HepG2 (cell line): ENCODE results near the gene GRIA2. TPM values are rescaled to one million over a fixed set of nuclear protein-coding genes. Genes with fewer than 3 reads are reported as not detected.

Experiments used
- ADNP ChIP-seq: sonication (generic); formaldehyde crosslinking; IDR thresholded peaks from 2 replicates; pipeline ENCODE4 v1.4.0; 2020; ENCODE audit warnings: missing genetic modification reagents
- CREB1 ChIP-seq, 2 experiments: fragments of 450-650 bp in 1 of 2; IDR thresholded peaks; 2 replicates each; pipeline ENCODE4 v1.6.1; 2016 to 2017; ENCODE audit warnings: control low read depth in 1 of 2, mild to moderate bottlenecking in 1 of 2, missing compliant biosample characterization in 1 of 2, missing genetic modification characterization in 1 of 2
- ESRRA ChIP-seq: sonication (generic); formaldehyde crosslinking; IDR thresholded peaks from 2 replicates; pipeline ENCODE4 v1.5.1; 2020; ENCODE audit warnings: mild to moderate bottlenecking, low read depth, missing genetic modification reagents
- FIP1L1 ChIP-seq: fragments of 200-400 bp; formaldehyde crosslinking; IDR thresholded peaks from 2 replicates; pipeline ENCODE4 v1.6.1; 2018; ENCODE audit warnings: low read depth, mild to moderate bottlenecking, low read length, moderate library complexity, borderline replicate concordance; ENCODE audit not compliant: insufficient read depth
- GATA4 ChIP-seq: sonication (generic); IDR thresholded peaks from 2 replicates; pipeline ENCODE4 v1.6.1; 2016; ENCODE audit warnings: antibody characterized with exemption, low read depth, borderline replicate concordance
- HMG20A ChIP-seq: IDR thresholded peaks from 2 replicates; pipeline ENCODE4 v1.6.1; 2016; ENCODE audit warnings: borderline replicate concordance
- HOXA7 ChIP-seq: sonication (generic); formaldehyde crosslinking; IDR thresholded peaks from 2 replicates; pipeline ENCODE4 v1.8.1; 2022; ENCODE audit warnings: mild to moderate bottlenecking, missing genetic modification reagents, moderate library complexity
- HOXA9 ChIP-seq: sonication (generic); formaldehyde crosslinking; IDR thresholded peaks from 2 replicates; pipeline ENCODE4 v1.8.1; 2022; ENCODE audit warnings: missing genetic modification reagents, mild to moderate bottlenecking, moderate library complexity, borderline replicate concordance
- NAIF1 ChIP-seq: sonication (generic); formaldehyde crosslinking; IDR thresholded peaks from 2 replicates; pipeline ENCODE4 v1.5.0; 2020; ENCODE audit warnings: mild to moderate bottlenecking, missing genetic modification reagents, borderline replicate concordance
- NRL ChIP-seq: sonication (generic); formaldehyde crosslinking; IDR thresholded peaks from 2 replicates; pipeline ENCODE4 v1.5.0; 2020; ENCODE audit warnings: missing genetic modification reagents, mild to moderate bottlenecking, moderate library complexity, borderline replicate concordance
- ONECUT2 ChIP-seq: sonication (generic); formaldehyde crosslinking; IDR thresholded peaks from 2 replicates; pipeline ENCODE4 v1.4.0; 2020; ENCODE audit warnings: missing genetic modification reagents
- PAF1 ChIP-seq: IDR thresholded peaks from 2 replicates; pipeline ENCODE4 v1.6.1; 2016; ENCODE audit warnings: missing genetic modification reagents, missing compliant biosample characterization
- RBFOX2 ChIP-seq: fragments of 200-400 bp; formaldehyde crosslinking; IDR thresholded peaks from 2 replicates; pipeline ENCODE4 v1.6.1; 2017; ENCODE audit warnings: low read depth, mild to moderate bottlenecking, low read length
- SMARCC2 ChIP-seq: fragments of 450-650 bp; IDR thresholded peaks from 2 replicates; pipeline ENCODE4 v1.6.1; 2017; ENCODE audit warnings: antibody characterized with exemption, mild to moderate bottlenecking
- SP5 ChIP-seq: IDR thresholded peaks from 2 replicates; pipeline ENCODE4 v1.6.1; 2016; ENCODE audit warnings: low read depth, borderline replicate concordance
- YEATS2 ChIP-seq: sonication (generic); formaldehyde crosslinking; IDR thresholded peaks from 2 replicates; pipeline ENCODE4 v1.4.0; 2020; ENCODE audit warnings: missing genetic modification reagents, borderline replicate concordance
- ZBTB20 ChIP-seq: sonication (generic); formaldehyde crosslinking; IDR thresholded peaks from 2 replicates; pipeline ENCODE4 v1.8.1; 2023; ENCODE audit warnings: missing genetic modification reagents, low read depth, mild to moderate bottlenecking, borderline replicate concordance
- ZFX ChIP-seq: sonication (generic); formaldehyde crosslinking; IDR thresholded peaks from 2 replicates; pipeline ENCODE4 v1.4.0; 2020; ENCODE audit warnings: mild to moderate bottlenecking, low read depth, missing genetic modification reagents, moderate library complexity
- ZNF124 ChIP-seq: sonication (generic); formaldehyde crosslinking; IDR thresholded peaks from 2 replicates; pipeline ENCODE4 v1.4.0; 2020; ENCODE audit warnings: missing genetic modification reagents
- ZNF256 ChIP-seq: sonication (generic); formaldehyde crosslinking; conservative IDR thresholded peaks from 2 replicates; pipeline ENCODE4 v1.4.0; 2020; ENCODE audit warnings: missing genetic modification reagents
- ZNF335 ChIP-seq: sonication (generic); formaldehyde crosslinking; IDR thresholded peaks from 2 replicates; pipeline ENCODE4 v1.4.0; 2020; ENCODE audit warnings: missing genetic modification reagents
- ZNF619 ChIP-seq: sonication (generic); formaldehyde crosslinking; IDR thresholded peaks from 2 replicates; pipeline ENCODE4 v1.4.0; 2020; ENCODE audit warnings: mild to moderate bottlenecking, missing genetic modification reagents
- ZNF749 ChIP-seq: sonication (generic); formaldehyde crosslinking; IDR thresholded peaks from 2 replicates; pipeline ENCODE4 v1.8.0; 2022; ENCODE audit warnings: mild to moderate bottlenecking, missing genetic modification reagents, moderate library complexity, borderline replicate concordance
- ZNF878 ChIP-seq: sonication (generic); formaldehyde crosslinking; IDR thresholded peaks from 2 replicates; pipeline ENCODE4 v1.8.1; 2023; ENCODE audit warnings: mild to moderate bottlenecking, missing genetic modification reagents, moderate library complexity
- ZNF879 ChIP-seq: sonication (generic); formaldehyde crosslinking; IDR thresholded peaks from 2 replicates; pipeline ENCODE4 v1.8.1; 2023; ENCODE audit warnings: missing genetic modification reagents
- polyA plus RNA-seq, 8 experiments: library from polyadenylated mRNA; depleted of rRNA in 3 of 8; stranded (reverse) in 7 of 8; unstranded in 1 of 8; fragments of >200 nt; fragmentation: Illumina TruSeq in 4 of 8; extraction: Trizol in 4 of 8; gene quantifications; 2 replicates each; pipeline versions ENCODE4 v1.2.1 to v1.2.3, GENCODE V29; 2011 to 2016; ENCODE audit warnings: low read depth in 4 of 8, missing spikeins in 1 of 8, mixed read lengths in 1 of 8; ENCODE audit not compliant: insufficient read depth in 1 of 8
- total RNA-seq, 5 experiments: library from RNA; depleted of rRNA; stranded (reverse); fragments of >200 nt; fragmentation: Illumina TruSeq; extraction: Trizol; gene quantifications; 2 replicates each; pipeline ENCODE4 v1.2.3, GENCODE V29; 2016; ENCODE audit warnings: low read depth in 1 of 5
- TF ChIP-seq, protein P1 (sequence below): sonication (generic); formaldehyde crosslinking; IDR thresholded peaks from 2 replicates; pipeline ENCODE4 v1.4.0; 2020; ENCODE audit warnings: missing genetic modification reagents
- TF ChIP-seq, protein P2 (sequence below): sonication (generic); formaldehyde crosslinking; IDR thresholded peaks from 2 replicates; pipeline ENCODE4 v1.5.0; 2020; ENCODE audit warnings: mild to moderate bottlenecking, missing genetic modification reagents

The GRIA2 gene
- total and polyA plus RNA-seq, 2 of the 13 experiments (the other 11 are each of a cell fraction or from before 2014, with no cell fraction given), result not detected

DNA sequence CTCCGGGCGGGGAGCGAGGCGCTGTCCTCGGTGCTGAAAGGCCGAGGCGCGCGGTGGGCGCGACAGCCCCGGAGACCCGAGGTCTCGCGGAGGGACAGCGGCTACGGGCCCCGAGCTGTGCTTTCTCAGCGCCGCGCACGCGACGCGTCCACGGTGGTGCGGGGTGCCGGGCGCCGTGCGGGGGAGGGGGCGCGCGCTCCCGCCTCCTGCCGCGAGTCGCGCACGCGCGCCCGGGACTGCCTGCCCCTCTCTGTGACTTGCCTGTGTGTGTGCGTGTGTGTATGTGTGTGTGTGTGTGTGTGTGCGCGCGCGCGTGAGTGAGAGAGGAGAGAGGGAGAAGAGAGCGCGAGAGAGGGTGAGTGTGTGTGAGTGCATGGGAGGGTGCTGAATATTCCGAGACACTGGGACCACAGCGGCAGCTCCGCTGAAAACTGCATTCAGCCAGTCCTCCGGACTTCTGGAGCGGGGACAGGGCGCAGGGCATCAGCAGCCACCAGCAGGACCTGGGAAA, at the start of gene GRIA2 (continued):
- TF ChIP-seq ZFX (no peak), ZBTB20 (peak; percentile 69; the same call in 1 of the 2 replicates), FIP1L1 (no peak), ZNF619 (no peak), ESRRA (CRISPR knock-in tag) (no peak), ZNF124 (peak; percentile 62; the same call in 1 of the 2 replicates), ZNF879 (CRISPR knock-in tag) (0 out of 2 replicates have a peak, but pooled peaks have one; percentile 46), ADNP (CRISPR knock-in tag) (no peak), ONECUT2 (CRISPR knock-in tag) (0 out of 2 replicates have a peak, but pooled peaks have one; percentile 28), ZNF256 (CRISPR knock-in tag) (no peak), ZNF749 (CRISPR knock-in tag) (peak; percentile 81; the same call in 1 of the 2 replicates), GATA4 (no peak), NAIF1 (CRISPR knock-in tag) (no peak), ZNF335 (CRISPR knock-in tag) (0 out of 2 replicates have a peak, but pooled peaks have one; percentile 41), HMG20A (CRISPR knock-in tag) (no peak), CREB1 (IDR thresholded peaks at IDR 0.05) (no peak), CREB1 (CRISPR knock-in tag; IDR thresholded peaks at IDR 0.05) (no peak), ZNF878 (CRISPR knock-in tag) (no peak), HOXA9 (peak; percentile 60; the same call in 1 of the 2 replicates), SP5 (CRISPR knock-in tag) (no peak), SMARCC2 (no peak), RBFOX2 (no peak), YEATS2 (CRISPR knock-in tag) (no peak), HOXA7 (no peak), NRL (CRISPR knock-in tag) (peak; percentile 42; the same call in 1 of the 2 replicates), PAF1 (CRISPR knock-in tag) (no peak)
- TF ChIP-seq, protein P1, sequence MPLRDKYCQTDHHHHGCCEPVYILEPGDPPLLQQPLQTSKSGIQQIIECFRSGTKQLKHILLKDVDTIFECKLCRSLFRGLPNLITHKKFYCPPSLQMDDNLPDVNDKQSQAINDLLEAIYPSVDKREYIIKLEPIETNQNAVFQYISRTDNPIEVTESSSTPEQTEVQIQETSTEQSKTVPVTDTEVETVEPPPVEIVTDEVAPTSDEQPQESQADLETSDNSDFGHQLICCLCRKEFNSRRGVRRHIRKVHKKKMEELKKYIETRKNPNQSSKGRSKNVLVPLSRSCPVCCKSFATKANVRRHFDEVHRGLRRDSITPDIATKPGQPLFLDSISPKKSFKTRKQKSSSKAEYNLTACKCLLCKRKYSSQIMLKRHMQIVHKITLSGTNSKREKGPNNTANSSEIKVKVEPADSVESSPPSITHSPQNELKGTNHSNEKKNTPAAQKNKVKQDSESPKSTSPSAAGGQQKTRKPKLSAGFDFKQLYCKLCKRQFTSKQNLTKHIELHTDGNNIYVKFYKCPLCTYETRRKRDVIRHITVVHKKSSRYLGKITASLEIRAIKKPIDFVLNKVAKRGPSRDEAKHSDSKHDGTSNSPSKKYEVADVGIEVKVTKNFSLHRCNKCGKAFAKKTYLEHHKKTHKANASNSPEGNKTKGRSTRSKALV (CRISPR knock-in tag), result peak; percentile 54; the same call in 1 of the 2 replicates
- TF ChIP-seq, protein P2, sequence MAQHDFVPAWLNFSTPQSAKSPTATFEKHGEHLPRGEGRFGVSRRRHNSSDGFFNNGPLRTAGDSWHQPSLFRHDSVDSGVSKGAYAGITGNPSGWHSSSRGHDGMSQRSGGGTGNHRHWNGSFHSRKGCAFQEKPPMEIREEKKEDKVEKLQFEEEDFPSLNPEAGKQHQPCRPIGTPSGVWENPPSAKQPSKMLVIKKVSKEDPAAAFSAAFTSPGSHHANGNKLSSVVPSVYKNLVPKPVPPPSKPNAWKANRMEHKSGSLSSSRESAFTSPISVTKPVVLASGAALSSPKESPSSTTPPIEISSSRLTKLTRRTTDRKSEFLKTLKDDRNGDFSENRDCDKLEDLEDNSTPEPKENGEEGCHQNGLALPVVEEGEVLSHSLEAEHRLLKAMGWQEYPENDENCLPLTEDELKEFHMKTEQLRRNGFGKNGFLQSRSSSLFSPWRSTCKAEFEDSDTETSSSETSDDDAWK, result no peak
